ENCODE results near the gene ZWILCH.
A peak's percentile ranks its signal among the peaks of the same experiment; 100 is the strongest.

Gene ZWILCH

GRCh38 chr15:66558271-66558670, 53.1 kb downstream of the ZWILCH start:
- no peak for DNase-seq

- DNase-seq: no peak
Measured at GRCh38 chr15:66560856-66561525, 55.9 kb downstream of the ZWILCH start.

- DNase-seq: no peak
Measured at GRCh38 chr15:66563126-66563525, 58.0 kb downstream of the ZWILCH start.

- no peak for DNase-seq
Measured at GRCh38 chr15:66563566-66564110, 58.5 kb downstream of the ZWILCH start.

GRCh38 chr15:66564136-66565041, 59.3 kb downstream of the ZWILCH start:
- no peak for DNase-seq

- DNase-seq: no peak
Measured at GRCh38 chr15:66565141-66565641, 60.1 kb downstream of the ZWILCH start.

GRCh38 chr15:66565741-66566144, 60.6 kb downstream of the ZWILCH start, which contains the start of gene LCTL:
LCTL (minus strand) TSS chr15:66565998; CDS start chr15:66565365, 633 bp downstream.
- no peak for DNase-seq

- DNase-seq: peak; percentile 35 to 38
Measured at GRCh38 chr15:66566963-66567531, 61.9 kb downstream of the ZWILCH start.

GRCh38 chr15:66567897-66568296, 62.8 kb downstream of the ZWILCH start:
- DNase-seq: no peak

- DNase-seq: no peak
Measured at GRCh38 chr15:66569461-66570137, 64.5 kb downstream of the ZWILCH start.

GRCh38 chr15:66570327-66570726, 65.2 kb downstream of the ZWILCH start:
- no peak for DNase-seq

GRCh38 chr15:66570842-66571478, 65.8 kb downstream of the ZWILCH start:
- no peak for DNase-seq

GRCh38 chr15:66572146-66572545, 67.0 kb downstream of the ZWILCH start:
- DNase-seq: no peak

- no peak for DNase-seq
Measured at GRCh38 chr15:66573348-66573718, 68.2 kb downstream of the ZWILCH start.

GRCh38 chr15:66573719-66574595, 68.8 kb downstream of the ZWILCH start:
- DNase-seq: no peak

- DNase-seq: no peak
Measured at GRCh38 chr15:66574596-66574950, 69.4 kb downstream of the ZWILCH start.

GRCh38 chr15:66578286-66578875, 73.3 kb downstream of the ZWILCH start:
- no peak for DNase-seq

GRCh38 chr15:66580643-66581042, 75.5 kb downstream of the ZWILCH start:
- no peak for DNase-seq

GRCh38 chr15:66581972-66582537, 76.9 kb downstream of the ZWILCH start:
- DNase-seq: no peak
